GM21786 (cell line): ENCODE data around the gene ALKBH6.
"Not testable (repeated sequence)": the region's sequence is repeated elsewhere in the genome, so short reads cannot be mapped to it uniquely, and the experiment has no call there.

Experiments
- ATAC-seq: cut with Tn5 transposase; IDR thresholded peaks from one replicate; pipeline ENCODE4 v1.9.1; 2021; ENCODE audit not compliant: unreplicated experiment

Gene ALKBH6

GRCh38 chr19:36014012-36014924 lies at the start of gene ALKBH6:
ALKBH6 (minus strand) TSS chr19:36014213; CDS start chr19:36013397, 816 bp downstream.
- peak; percentile 96 for ATAC-seq

- ATAC-seq, result no peak
These were observed 47.4 kb upstream of the ALKBH6 start for GRCh38 chr19:36061367-36061766.

GRCh38 chr19:36060430-36060829 lies 46.4 kb upstream of the ALKBH6 start:
- ATAC-seq, result no peak

GRCh38 chr19:36059180-36059910 lies 45.3 kb upstream of the ALKBH6 start:
- no peak for ATAC-seq

GRCh38 chr19:36058481-36059179 lies 44.6 kb upstream of the ALKBH6 start:
- ATAC-seq, result no peak

GRCh38 chr19:36054733-36055686 lies 41.0 kb upstream of the ALKBH6 start, which contains the start of gene WDR62:
WDR62 (plus strand) TSS chr19:36054897; CDS start chr19:36054972, 75 bp downstream.
- ATAC-seq, result peak; percentile 68

- peak; percentile 76 for ATAC-seq
These were observed 40.2 kb upstream of the ALKBH6 start, which contains the start of gene THAP8 for GRCh38 chr19:36054119-36054732. THAP8 (minus strand) TSS chr19:36054285; CDS start chr19:36054217, 68 bp downstream.

- no peak for ATAC-seq
These were observed 37.6 kb upstream of the ALKBH6 start for GRCh38 chr19:36051637-36052036.

- no peak for ATAC-seq
These were observed 37.2 kb upstream of the ALKBH6 start for GRCh38 chr19:36051236-36051635.

- no peak for ATAC-seq
These were observed 35.2 kb upstream of the ALKBH6 start for GRCh38 chr19:36049080-36049698.

- no peak for ATAC-seq
These were observed 33.8 kb upstream of the ALKBH6 start for GRCh38 chr19:36047835-36048234.

- ATAC-seq, result no peak
These were observed 32.5 kb upstream of the ALKBH6 start for GRCh38 chr19:36046443-36047050.

GRCh38 chr19:36043952-36044351 lies 29.9 kb upstream of the ALKBH6 start:
- no peak for ATAC-seq

GRCh38 chr19:36041831-36042230 lies 27.8 kb upstream of the ALKBH6 start:
- ATAC-seq, result no peak

- not testable (repeated sequence) for ATAC-seq
These were observed 27.1 kb upstream of the ALKBH6 start for GRCh38 chr19:36041092-36041491.

GRCh38 chr19:36040495-36040894 lies 26.5 kb upstream of the ALKBH6 start:
- no peak for ATAC-seq

- no peak for ATAC-seq
These were observed 18.5 kb upstream of the ALKBH6 start, which contains the start of gene CLIP3 for GRCh38 chr19:36032251-36033104. CLIP3 (minus strand) TSS chr19:36032873; CDS start chr19:36032357, 516 bp downstream.

- ATAC-seq, result no peak
These were observed 17.3 kb upstream of the ALKBH6 start for GRCh38 chr19:36031308-36031707.
